Occipital lobe (tissue), 2 donors: ENCODE measurements around the gene HLA-DMA. TPM values are rescaled to one million over a fixed set of nuclear protein-coding genes. Genes with fewer than 3 reads are reported as not detected.
"Not testable (repeated sequence)": the region's sequence is repeated elsewhere in the genome, so short reads cannot be mapped to it uniquely, and the experiment has no call there.

Experiments
- DNase-seq: peaks from one replicate; lab custom pipeline; 2025; lab: John Stamatoyannopoulos, UW
- total RNA-seq: library from RNA; depleted of rRNA; stranded (reverse); fragments of >200 nt; gene quantifications from one replicate; pipeline ENCODE4 v1.2.3, GENCODE V29; 2014

The HLA-DMA gene
- total RNA-seq, 1 donor from 2014 or later, result 0.94 TPM

- no peak for DNase-seq
Observed at GRCh38 chr6:32954986-32955802, 2.3 kb upstream of the HLA-DMA start.

GRCh38 chr6:32954267-32954666 is 1.4 kb upstream of the HLA-DMA start:
- DNase-seq, result no peak

GRCh38 chr6:32953775-32954174 is 878 bp upstream of the HLA-DMA start:
- DNase-seq, result no peak

GRCh38 chr6:32950449-32950848 is 2.4 kb downstream of the HLA-DMA start:
- no peak for DNase-seq

GRCh38 chr6:32950010-32950409 is 2.9 kb downstream of the HLA-DMA start:
- DNase-seq, result no peak

- DNase-seq, result no peak
Observed at GRCh38 chr6:32949113-32949512, 3.8 kb downstream of the HLA-DMA start.

GRCh38 chr6:32947552-32948465 is 5.1 kb downstream of the HLA-DMA start:
- no peak for DNase-seq

GRCh38 chr6:32946893-32947292 is 6.0 kb downstream of the HLA-DMA start:
- DNase-seq, result no peak

- DNase-seq, result no peak
Observed at GRCh38 chr6:32945953-32946352, 6.9 kb downstream of the HLA-DMA start.

GRCh38 chr6:32945108-32945760 is 7.7 kb downstream of the HLA-DMA start:
- no peak for DNase-seq

- DNase-seq, result no peak
Observed at GRCh38 chr6:32943864-32944649, 8.8 kb downstream of the HLA-DMA start.

- not testable (repeated sequence) for DNase-seq
Observed at GRCh38 chr6:32942555-32943123, 10.3 kb downstream of the HLA-DMA start.

GRCh38 chr6:32941214-32941768 is 11.6 kb downstream of the HLA-DMA start:
- DNase-seq, result no peak

- peak; percentile 16 for DNase-seq
Observed at GRCh38 chr6:32940656-32941213, 12.2 kb downstream of the HLA-DMA start, which contains the start of gene HLA-DMB. TSS of gene HLA-DMB (minus strand) at chr6:32941028. CDS start at chr6:32940807, 221 bp downstream.

GRCh38 chr6:32938494-32938893 is 14.4 kb downstream of the HLA-DMA start:
- no peak for DNase-seq

- no peak for DNase-seq
Observed at GRCh38 chr6:32937230-32937633, 15.7 kb downstream of the HLA-DMA start.

- no peak for DNase-seq
Observed at GRCh38 chr6:32936239-32937152, 16.4 kb downstream of the HLA-DMA start.

GRCh38 chr6:32935551-32936238 is 17.2 kb downstream of the HLA-DMA start:
- no peak for DNase-seq
